GM18858 (cell line): ENCODE data around the gene PLEK2.
"Not testable (repeated sequence)": the region's sequence is repeated elsewhere in the genome, so short reads cannot be mapped to it uniquely, and the experiment has no call there.

Experiments
- ATAC-seq: cut with Tn5 transposase; IDR thresholded peaks from one replicate; pipeline ENCODE4 v1.9.1; 2021; ENCODE audit not compliant: unreplicated experiment

Gene PLEK2

DNA sequence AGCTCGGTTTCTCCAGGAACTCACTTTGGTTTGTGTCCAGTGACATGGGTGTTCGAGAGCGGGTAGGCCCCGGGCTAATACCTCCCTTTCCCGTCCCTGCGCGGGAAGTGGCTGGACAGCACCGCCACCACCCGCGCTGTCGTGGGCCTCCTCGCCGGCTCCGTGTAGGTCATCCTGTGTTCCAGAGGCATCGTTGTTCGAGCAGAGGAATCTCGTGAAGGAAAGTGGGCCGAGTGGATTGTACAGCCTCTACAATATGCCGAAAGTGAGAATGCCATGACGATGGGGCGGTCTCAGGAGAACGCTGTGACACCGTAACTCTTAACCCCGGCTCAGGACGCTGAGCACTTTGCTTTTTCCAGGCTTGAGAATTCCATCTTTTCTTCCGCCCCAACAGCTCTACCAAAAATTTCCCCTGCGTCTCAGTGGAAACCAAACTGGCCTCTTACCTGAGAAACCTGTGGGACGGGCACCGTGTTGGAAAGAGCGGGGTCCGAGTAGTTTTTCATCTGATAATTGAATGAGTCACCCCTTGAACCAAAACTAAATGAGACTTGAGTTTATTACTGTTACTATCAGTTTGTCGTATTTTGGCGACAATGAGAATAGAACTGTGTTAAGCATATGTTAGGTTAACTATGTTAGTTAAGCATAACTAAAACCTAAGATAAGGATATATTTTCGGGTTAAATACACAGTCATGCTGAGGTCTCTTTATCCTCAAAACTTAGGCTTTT is 51.3 kb downstream of the PLEK2 start:
- no peak for ATAC-seq

- peak; percentile 79 for ATAC-seq
These were observed 52.0 kb downstream of the PLEK2 start, which contains the start of the genes ATP6V1D and EIF2S1 for GRCh38 chr14:67359775-67360469. TSS of gene ATP6V1D (minus strand) at chr14:67359804. CDS start at chr14:67359698, 106 bp downstream. TSS of gene EIF2S1 (plus strand) at chr14:67360328. CDS start at chr14:67364768, 4,440 bp downstream.

DNA sequence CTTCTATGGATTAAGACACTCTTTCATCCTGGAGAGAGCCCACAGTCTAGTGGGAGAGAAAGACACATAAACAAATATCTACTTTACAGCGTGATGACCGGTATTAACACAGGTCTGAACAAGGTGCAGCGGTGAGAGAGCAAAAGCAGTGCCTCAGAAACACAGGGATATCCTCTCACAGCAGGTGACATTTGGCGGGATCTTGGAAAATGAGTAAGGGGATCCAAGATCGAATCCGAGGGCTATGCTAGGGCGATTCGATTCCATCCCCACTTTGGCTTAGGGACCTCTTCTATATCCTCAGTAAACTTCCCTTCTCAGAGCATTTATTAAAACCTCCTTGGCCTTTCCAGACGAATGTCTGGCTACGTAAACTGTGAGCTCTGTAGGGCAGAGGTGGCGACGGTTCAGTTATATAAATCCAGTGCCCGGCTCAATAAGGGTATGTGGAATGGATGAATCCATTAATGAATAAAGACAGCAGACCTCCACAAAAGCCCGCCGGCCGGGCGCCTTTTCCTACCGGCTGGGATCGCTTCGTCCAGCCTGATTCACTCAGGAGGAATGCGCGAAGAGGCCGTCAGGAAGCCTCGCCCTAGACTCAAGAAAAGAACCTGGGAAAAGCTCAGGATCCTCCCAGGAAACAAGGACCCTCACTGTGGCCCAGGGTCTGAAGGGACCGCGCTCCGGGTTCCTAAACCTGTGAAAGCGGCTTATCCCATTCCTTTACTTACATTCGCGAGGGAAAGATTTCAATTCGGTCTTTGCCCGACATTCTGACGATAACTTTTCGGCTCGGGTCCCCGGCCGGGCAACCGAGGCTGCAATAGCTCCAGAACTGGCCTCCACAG is 52.8 kb downstream of the PLEK2 start:
- no peak for ATAC-seq

DNA sequence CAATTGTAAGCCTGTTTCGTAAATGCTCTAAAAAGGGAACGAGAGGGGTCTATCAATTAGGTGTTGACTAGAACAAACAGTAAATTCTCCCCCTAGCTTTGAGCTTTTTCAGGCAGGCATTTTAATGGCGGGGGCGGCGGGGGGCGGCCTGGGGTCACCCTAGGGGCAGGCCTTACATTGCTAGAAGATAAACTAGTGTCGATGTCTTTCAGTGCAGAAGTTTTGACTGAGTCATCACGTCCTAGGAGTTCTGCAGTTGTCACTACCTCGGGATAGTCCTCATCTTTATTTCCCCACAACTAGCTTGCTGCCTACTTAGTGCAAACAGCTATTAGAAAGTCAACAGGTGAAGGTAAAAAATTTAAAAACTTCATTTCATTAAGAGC is 54.0 kb downstream of the PLEK2 start:
- no peak for ATAC-seq

DNA sequence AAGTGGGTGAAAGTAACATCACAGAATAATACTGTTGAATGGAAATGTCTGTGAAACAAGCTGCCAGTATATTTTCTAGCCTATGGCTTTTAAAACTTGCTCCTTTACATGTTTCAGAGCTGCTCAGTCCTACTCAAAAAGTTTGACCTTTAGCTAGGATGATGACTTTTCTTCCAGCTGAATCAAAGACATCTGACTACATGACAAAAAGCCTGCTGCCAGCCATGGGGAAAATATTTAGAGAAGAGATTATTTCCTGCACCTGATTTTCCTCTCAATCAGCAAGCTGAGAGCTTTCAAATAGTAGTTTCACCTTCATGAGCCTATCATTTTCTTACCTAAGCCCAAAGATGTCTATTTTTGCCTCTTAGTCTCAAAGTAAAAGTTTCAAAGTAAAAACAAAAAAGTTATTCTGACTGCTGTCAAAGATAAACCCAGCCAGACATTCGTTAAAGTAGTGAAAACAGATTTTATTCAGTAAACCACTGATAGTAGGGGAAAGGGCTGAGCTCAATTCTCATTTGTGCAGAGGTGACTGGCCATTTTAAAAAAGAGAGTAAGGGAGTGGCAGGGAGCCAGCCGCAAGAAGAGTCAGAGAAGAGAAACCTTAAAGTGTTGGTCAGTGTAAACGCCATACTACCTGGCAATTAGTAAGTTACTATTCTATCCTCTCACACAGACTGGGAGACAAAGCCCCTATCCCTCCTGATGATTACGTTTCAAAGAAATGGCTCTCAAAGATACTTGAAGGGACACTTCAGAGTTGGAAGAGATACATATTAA is 54.6 kb downstream of the PLEK2 start:
- ATAC-seq, result no peak

GRCh38 chr14:67352055-67352454 is 59.9 kb downstream of the PLEK2 start:
- no peak for ATAC-seq

- no peak for ATAC-seq
These were observed 66.4 kb downstream of the PLEK2 start for GRCh38 chr14:67345583-67345982.

DNA sequence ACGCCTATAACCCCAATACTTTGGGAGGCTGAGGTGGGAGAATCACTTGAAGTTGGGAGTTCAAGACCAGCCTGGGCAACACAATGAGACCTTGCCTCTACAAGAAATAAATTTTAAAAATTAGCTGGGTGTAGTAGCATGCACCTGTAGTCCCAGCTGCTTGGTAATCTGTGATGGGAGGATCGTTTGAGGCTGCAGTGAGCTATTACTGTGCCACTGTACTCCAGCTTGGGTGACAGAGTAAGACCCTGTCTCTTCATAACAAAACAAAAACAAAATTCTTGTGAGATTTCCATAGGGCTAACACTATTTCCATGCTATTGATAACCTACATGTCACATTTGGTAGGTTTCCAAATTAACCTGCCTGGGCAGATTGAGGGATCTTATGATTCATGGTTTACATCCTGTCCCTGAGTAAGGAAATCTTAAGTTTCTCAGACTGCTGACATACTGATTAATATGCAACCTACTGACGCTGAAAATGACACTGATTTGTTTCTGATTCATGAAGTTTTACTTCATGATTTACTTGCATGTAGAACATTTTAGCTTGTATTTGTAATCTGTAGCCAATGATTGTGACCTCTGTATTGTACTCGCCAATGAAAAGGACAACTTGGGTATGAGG is 68.2 kb downstream of the PLEK2 start:
- no peak for ATAC-seq

GRCh38 chr14:67341231-67341630 is 70.7 kb downstream of the PLEK2 start:
- ATAC-seq, result not testable (repeated sequence)
